HG03066 (cell line): ENCODE measurements around the gene DYNLT5.
"Not testable (repeated sequence)": the region's sequence is repeated elsewhere in the genome, so short reads cannot be mapped to it uniquely, and the experiment has no call there.

Source experiments
- ATAC-seq: cut with Tn5 transposase; IDR thresholded peaks from one replicate; pipeline ENCODE4 v1.9.1; 2021; ENCODE audit warnings: low read depth; ENCODE audit not compliant: unreplicated experiment

The DYNLT5 gene

GRCh38 chr1:66752000-66752592 is at the start of gene DYNLT5:
DYNLT5 (plus strand) TSS chr1:66752459; CDS start chr1:66754659, 2,200 bp downstream.
- no peak for ATAC-seq

GRCh38 chr1:66704177-66704875 is 47.9 kb upstream of the DYNLT5 start:
- no peak for ATAC-seq

- no peak for ATAC-seq
These were observed 47.1 kb upstream of the DYNLT5 start for GRCh38 chr1:66705110-66705509.

- ATAC-seq = no peak
These were observed 40.8 kb upstream of the DYNLT5 start for GRCh38 chr1:66711420-66711819.

GRCh38 chr1:66712839-66713238 is 39.4 kb upstream of the DYNLT5 start:
- ATAC-seq = no peak

- ATAC-seq = no peak
These were observed 28.3 kb upstream of the DYNLT5 start for GRCh38 chr1:66723985-66724384.

GRCh38 chr1:66725885-66726665 is 26.2 kb upstream of the DYNLT5 start:
- peak; percentile 73 for ATAC-seq

GRCh38 chr1:66728021-66728420 is 24.2 kb upstream of the DYNLT5 start:
- no peak for ATAC-seq

- not testable (repeated sequence) for ATAC-seq
These were observed 23.5 kb upstream of the DYNLT5 start for GRCh38 chr1:66728716-66729115.

- no peak for ATAC-seq
These were observed 23.1 kb upstream of the DYNLT5 start for GRCh38 chr1:66729119-66729518.

GRCh38 chr1:66729523-66729922 is 22.7 kb upstream of the DYNLT5 start:
- ATAC-seq = no peak

- ATAC-seq = no peak
These were observed 21.8 kb upstream of the DYNLT5 start for GRCh38 chr1:66730462-66730861.

GRCh38 chr1:66731170-66731865 is 20.9 kb upstream of the DYNLT5 start:
- ATAC-seq = no peak

GRCh38 chr1:66732407-66733166 is 19.7 kb upstream of the DYNLT5 start:
- ATAC-seq = peak; percentile 65

- no peak for ATAC-seq
These were observed 18.8 kb upstream of the DYNLT5 start for GRCh38 chr1:66733348-66734017.

GRCh38 chr1:66734531-66734930 is 17.7 kb upstream of the DYNLT5 start:
- not testable (repeated sequence) for ATAC-seq

- ATAC-seq = no peak
These were observed 14.4 kb upstream of the DYNLT5 start for GRCh38 chr1:66737836-66738235.

GRCh38 chr1:66739401-66740157 is 12.7 kb upstream of the DYNLT5 start:
- peak; percentile 68 for ATAC-seq

GRCh38 chr1:66745451-66745850 is 6.8 kb upstream of the DYNLT5 start:
- ATAC-seq = no peak
